K562 (cell line): ENCODE results near the gene SLC16A12. TPM values are rescaled to one million over a fixed set of nuclear protein-coding genes. Genes with fewer than 3 reads are reported as not detected.

Source experiments
- GABPB2 ChIP-seq: fragments of 250-450 bp; sonication (Bioruptor Pico); conservative IDR thresholded peaks from 2 replicates; pipeline ENCODE4 v1.5.1; 2021; ENCODE audit warnings: mild to moderate bottlenecking
- RAD21 ChIP-seq, 2 experiments: fragments of 250-450 bp in 1 of 2; fragments of 450-650 bp in 1 of 2; sonication (Bioruptor Pico) in 1 of 2; formaldehyde crosslinking in 1 of 2; IDR thresholded peaks in 1 of 2; conservative IDR thresholded peaks in 1 of 2; 2 replicates each; pipeline versions ENCODE4 v1.4.0 to v1.8.0; 2020 to 2022; ENCODE audit warnings: mild to moderate bottlenecking in 2 of 2, moderate library complexity in 1 of 2
- polyA plus RNA-seq, 8 experiments: library from polyadenylated mRNA; depleted of rRNA in 4 of 8; stranded (reverse) in 5 of 8; unstranded in 3 of 8; fragments of >200 nt; fragmentation: Nextera tagmentation in 2 of 8; fragmentation: Illumina TruSeq in 1 of 8; extraction: Ambion mirVana in 2 of 8; extraction: Trizol in 1 of 8; gene quantifications; 2 replicates each; pipeline versions ENCODE4 v1.2.1 to v1.2.3, GENCODE V29; 2011 to 2014; ENCODE audit warnings: inconsistent platforms in 1 of 8, missing spikeins in 1 of 8
- total RNA-seq, 7 experiments: library from RNA; depleted of rRNA in 6 of 7; stranded (reverse); fragments of >200 nt in 6 of 7; fragmentation: Illumina TruSeq in 2 of 7; extraction: Trizol in 2 of 7; gene quantifications; 2 replicates each; pipeline versions ENCODE4 v1.2.1 to v1.2.3, GENCODE V29; 2011 to 2021; ENCODE audit warnings: low replicate concordance in 1 of 7
- TF ChIP-seq, protein P1 (sequence below), 2 experiments: fragments of 450-650 bp; formaldehyde crosslinking in 1 of 2; IDR thresholded peaks; 2 replicates each; pipeline versions ENCODE4 v1.4.0 to v1.6.1; 2014 to 2020; ENCODE audit warnings: mild to moderate bottlenecking in 2 of 2, borderline replicate concordance in 1 of 2, low read depth in 1 of 2

The SLC16A12 gene
- total and polyA plus RNA-seq, 9 of the 15 experiments (the other 6 are each of a cell fraction or from before 2014, with no cell fraction given) = not detected

DNA sequence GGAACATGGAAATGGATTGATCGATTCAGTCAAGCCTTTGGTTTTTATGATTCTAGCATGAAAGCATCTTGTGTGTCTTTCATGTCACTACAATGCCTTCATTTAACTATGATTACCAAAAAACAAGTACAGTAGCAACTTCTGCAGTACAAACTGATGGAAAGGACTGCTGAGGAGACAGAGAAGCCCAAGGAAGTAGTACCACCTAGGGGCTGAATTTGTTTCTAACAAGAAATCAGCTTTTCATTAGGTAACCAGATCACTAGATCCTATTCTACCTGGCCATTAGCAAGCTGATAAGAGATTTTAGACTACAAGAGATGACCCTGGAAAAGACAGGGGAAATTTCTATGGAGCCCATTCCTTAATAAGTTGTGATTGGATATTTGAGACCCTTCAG, 146.1 kb downstream of the SLC16A12 start (continued):
- TF ChIP-seq, protein P1, sequence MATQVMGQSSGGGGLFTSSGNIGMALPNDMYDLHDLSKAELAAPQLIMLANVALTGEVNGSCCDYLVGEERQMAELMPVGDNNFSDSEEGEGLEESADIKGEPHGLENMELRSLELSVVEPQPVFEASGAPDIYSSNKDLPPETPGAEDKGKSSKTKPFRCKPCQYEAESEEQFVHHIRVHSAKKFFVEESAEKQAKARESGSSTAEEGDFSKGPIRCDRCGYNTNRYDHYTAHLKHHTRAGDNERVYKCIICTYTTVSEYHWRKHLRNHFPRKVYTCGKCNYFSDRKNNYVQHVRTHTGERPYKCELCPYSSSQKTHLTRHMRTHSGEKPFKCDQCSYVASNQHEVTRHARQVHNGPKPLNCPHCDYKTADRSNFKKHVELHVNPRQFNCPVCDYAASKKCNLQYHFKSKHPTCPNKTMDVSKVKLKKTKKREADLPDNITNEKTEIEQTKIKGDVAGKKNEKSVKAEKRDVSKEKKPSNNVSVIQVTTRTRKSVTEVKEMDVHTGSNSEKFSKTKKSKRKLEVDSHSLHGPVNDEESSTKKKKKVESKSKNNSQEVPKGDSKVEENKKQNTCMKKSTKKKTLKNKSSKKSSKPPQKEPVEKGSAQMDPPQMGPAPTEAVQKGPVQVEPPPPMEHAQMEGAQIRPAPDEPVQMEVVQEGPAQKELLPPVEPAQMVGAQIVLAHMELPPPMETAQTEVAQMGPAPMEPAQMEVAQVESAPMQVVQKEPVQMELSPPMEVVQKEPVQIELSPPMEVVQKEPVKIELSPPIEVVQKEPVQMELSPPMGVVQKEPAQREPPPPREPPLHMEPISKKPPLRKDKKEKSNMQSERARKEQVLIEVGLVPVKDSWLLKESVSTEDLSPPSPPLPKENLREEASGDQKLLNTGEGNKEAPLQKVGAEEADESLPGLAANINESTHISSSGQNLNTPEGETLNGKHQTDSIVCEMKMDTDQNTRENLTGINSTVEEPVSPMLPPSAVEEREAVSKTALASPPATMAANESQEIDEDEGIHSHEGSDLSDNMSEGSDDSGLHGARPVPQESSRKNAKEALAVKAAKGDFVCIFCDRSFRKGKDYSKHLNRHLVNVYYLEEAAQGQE (IDR thresholded peaks at IDR 0.05; ENCODE audit: borderline replicate concordance) = peak; percentile 39; the same call in 1 of the 2 replicates
- TF ChIP-seq, protein P1 (CRISPR knock-in tag; IDR thresholded peaks at IDR 0.05; ENCODE audit: low read depth) = no peak
- peak; percentile 68 to 82 for TF ChIP-seq RAD21 (CRISPR knock-in tag; conservative IDR thresholded peaks at IDR 0.05 in 1 of 2, IDR thresholded peaks at IDR 0.05 in 1 of 2)
- no peak for TF ChIP-seq GABPB2 (CRISPR knock-in tag)
